K562 (cell line): Measurements from ENCODE around the gene PYDC1. TPM values are rescaled to one million over a fixed set of nuclear protein-coding genes. Genes with fewer than 3 reads are reported as not detected.

Experiments
- ATAC-seq: fragments of 200-7000 bp; cut with Tn5 transposase; 3 replicates; pipeline ENCODE4 v1.9.1; 2020; ENCODE audit warnings: moderate library complexity
- BruUV-seq: library from RNA; stranded (reverse); fragments of 400-500 nt; replicated peaks from 2 replicates; lab custom pipeline; 2021; lab: Mats Ljungman, UMichigan
- CTCF ChIA-PET: fragments of 300-600 bp; formaldehyde crosslinking; extraction: SDS; loops from one replicate; lab custom pipeline; 2021; ENCODE audit warnings: low intra/inter-chr PET ratio; lab: Yijun Ruan, JAX
- POLR2A ChIA-PET: fragments of 300-600, 350-650 bp; sonication (Branson Sonifier 250); formaldehyde crosslinking; extraction: SDS; loops from one replicate; lab custom pipeline; 2021; ENCODE audit warnings: antibody characterized with exemption, inconsistent platforms; lab: Yijun Ruan, JAX
- DNase-seq, 4 experiments: peaks; one replicate each; pipeline versions ENCODE4 v3.0.0 to v3.0.0-alpha.2; 2011 to 2018; ENCODE audit warnings: low spot score in 3 of 4, mixed read lengths in 3 of 4; ENCODE audit errors: extremely low read depth in 1 of 4
- FAIRE-seq: peaks from 2 replicates; lab custom pipeline; 2011; peaks lifted over from hg19 to GRCh38; lab: Jason Lieb, UNC
- H2AFZ ChIP-seq: 2 replicates; pipeline ENCODE4 v1.6.0; 2011; ENCODE audit warnings: low read depth, low read length, control low read depth, inconsistent platforms
- H3K27ac ChIP-seq: fragments of 200-600 bp; 3 replicates; pipeline ENCODE4 v1.8.0; 2011; ENCODE audit warnings: low read depth, mild to moderate bottlenecking, control low read depth, inconsistent platforms, low read length, moderate library complexity, mixed read lengths; ENCODE audit errors: extremely low read depth
- H3K27me3 ChIP-seq, 2 experiments: fragments of 300-600 bp in 1 of 2; 2 replicates in 1 of 2; 3 replicates in 1 of 2; pipeline versions ENCODE4 v1.6.0 to v1.8.0; 2011; ENCODE audit warnings: inconsistent platforms in 2 of 2, low read length in 2 of 2, mild to moderate bottlenecking in 1 of 2, mixed read lengths in 1 of 2, moderate library complexity in 1 of 2; ENCODE audit not compliant: control insufficient read depth in 2 of 2, insufficient read depth in 2 of 2
- H3K36me3 ChIP-seq: fragments of 300-600 bp; 3 replicates; pipeline ENCODE4 v1.8.0; 2011; ENCODE audit warnings: mild to moderate bottlenecking, low read length, inconsistent platforms; ENCODE audit not compliant: control insufficient read depth, insufficient read depth
- H3K4me1 ChIP-seq, 2 experiments: fragments of 200-600 bp in 1 of 2; replicated peaks in 1 of 2; 2 replicates in 1 of 2; 3 replicates in 1 of 2; pipeline versions ENCODE4 v1.5.1 to v1.8.0; 2011; ENCODE audit warnings: inconsistent platforms in 2 of 2, low read length in 2 of 2, mild to moderate bottlenecking in 1 of 2, mixed read lengths in 1 of 2, moderate library complexity in 1 of 2; ENCODE audit not compliant: control insufficient read depth in 2 of 2, insufficient read depth in 2 of 2
- H3K4me2 ChIP-seq: 2 replicates; pipeline ENCODE4 v1.6.1; 2011; ENCODE audit warnings: low read length, control low read depth, inconsistent platforms, mixed read lengths; ENCODE audit not compliant: insufficient read depth
- H3K4me3 ChIP-seq: fragments of 200-600 bp; sonication (generic), shearing (Covaris generic); 2 replicates; pipeline ENCODE4 v1.5.1; 2016; ENCODE audit warnings: control low read depth, inconsistent platforms
- H3K79me2 ChIP-seq: fragments of 200-600 bp; 3 replicates; pipeline ENCODE4 v1.8.0; 2011; ENCODE audit warnings: low read length, inconsistent platforms; ENCODE audit not compliant: control insufficient read depth, insufficient read depth
- H3K9ac ChIP-seq, 2 experiments: 2 replicates each; pipeline versions ENCODE4 v1.6.0 to v1.6.1; 2011; ENCODE audit warnings: low read depth in 2 of 2, low read length in 2 of 2, control low read depth in 1 of 2, inconsistent platforms in 1 of 2, mild to moderate bottlenecking in 1 of 2, mixed read lengths in 1 of 2; ENCODE audit not compliant: insufficient read depth in 1 of 2
- H3K9me1 ChIP-seq: one replicate; pipeline ENCODE4 v1.6.0; 2011; ENCODE audit warnings: inconsistent platforms, mild to moderate bottlenecking, low read length, moderate library complexity; ENCODE audit not compliant: control insufficient read depth, insufficient read depth
- H3K9me3 ChIP-seq: replicated peaks from 2 replicates; pipeline ENCODE4 v1.5.1; 2011; ENCODE audit warnings: low read depth, low read length, inconsistent platforms; ENCODE audit not compliant: control insufficient read depth, insufficient read depth
- H4K20me1 ChIP-seq: replicated peaks from 2 replicates; pipeline ENCODE4 v1.6.1; 2011; ENCODE audit warnings: low read length, inconsistent platforms, mixed read lengths; ENCODE audit not compliant: control insufficient read depth, insufficient read depth
- CCNT2 ChIP-seq: IDR thresholded peaks from 2 replicates; pipeline ENCODE4 v1.6.1; 2011; ENCODE audit warnings: borderline replicate concordance, low read depth, mild to moderate bottlenecking, moderate library complexity, mixed read lengths, low read length; ENCODE audit not compliant: insufficient read length; ENCODE audit errors: extremely low read depth
- CTCF ChIP-seq, 3 experiments: IDR thresholded peaks in 2 of 3; conservative IDR thresholded peaks in 1 of 3; 2 replicates each; pipeline ENCODE4 v1.5.1; 2011 to 2012; ENCODE audit warnings: low read length in 3 of 3, mild to moderate bottlenecking in 3 of 3, control low read depth in 2 of 3, improper control_type of control experiment in 1 of 3, inconsistent platforms in 1 of 3, low read depth in 1 of 3, mixed read lengths in 1 of 3, moderate library complexity in 1 of 3; ENCODE audit not compliant: insufficient read depth in 2 of 3
- NR2C1 ChIP-seq, 2 experiments: fragments of 450-650 bp; IDR thresholded peaks; 2 replicates each; pipeline ENCODE4 v1.6.1; 2017; ENCODE audit warnings: mild to moderate bottlenecking in 2 of 2, antibody characterized with exemption in 1 of 2, inconsistent platforms in 1 of 2, missing compliant biosample characterization in 1 of 2, missing genetic modification characterization in 1 of 2
- NR2C2 ChIP-seq, 2 experiments: fragments of 200-800 bp in 1 of 2; sonication (Bioruptor generic) in 1 of 2; sonication (generic) in 1 of 2; formaldehyde crosslinking in 1 of 2; IDR thresholded peaks; 2 replicates each; pipeline versions ENCODE4 v1.6.1 to v1.8.0; 2016 to 2022; ENCODE audit warnings: mild to moderate bottlenecking in 1 of 2, missing compliant biosample characterization in 1 of 2, missing genetic modification characterization in 1 of 2, missing genetic modification reagents in 1 of 2
- PHF21A ChIP-seq: fragments of 450-650 bp; IDR thresholded peaks from 2 replicates; pipeline ENCODE4 v1.6.1; 2017; ENCODE audit warnings: low read depth, borderline replicate concordance
- RCOR1 ChIP-seq, 2 experiments: IDR thresholded peaks; 2 replicates each; pipeline ENCODE4 v1.6.1; 2012; ENCODE audit warnings: low read depth in 2 of 2, low read length in 2 of 2, borderline replicate concordance in 1 of 2, improper control_type of control experiment in 1 of 2
- SIN3A ChIP-seq, 2 experiments: fragments of 150-350 bp in 1 of 2; IDR thresholded peaks; 2 replicates each; pipeline ENCODE4 v1.6.1; 2011 to 2016; ENCODE audit warnings: borderline replicate concordance in 2 of 2, low read depth in 2 of 2, low read length in 2 of 2, mild to moderate bottlenecking in 2 of 2, moderate library complexity in 2 of 2; ENCODE audit not compliant: control insufficient read depth in 1 of 2
- ZNF263 ChIP-seq: sonication (generic); formaldehyde crosslinking; IDR thresholded peaks from 2 replicates; pipeline ENCODE4 v1.8.0; 2022; ENCODE audit warnings: mild to moderate bottlenecking, missing genetic modification reagents, borderline replicate concordance
- ZNF354B ChIP-seq: fragments of 250-450 bp; sonication (Bioruptor Pico); IDR thresholded peaks from 2 replicates; pipeline ENCODE4 v1.4.0; 2020
- WGBS: fragments of 100-300 bp; shearing (Covaris generic); methylation state at CpG from one replicate; pipeline ENCODE4 v1.1.6; 2016; ENCODE audit warnings: low coverage, mixed read lengths; ENCODE audit not compliant: insufficient coverage; ENCODE audit errors: missing lambda C conversion rate; 5-methylcytosine and 5-hydroxymethylcytosine counted together
- in situ Hi-C: fragments of 300-500 bp; cut with MboI; formaldehyde crosslinking; loops from 4 replicates; pipeline ENCODE4 v1.15.0; 2018; ENCODE audit warnings: inconsistent platforms, mixed read lengths
- intact Hi-C: fragments of 100-400 bp; cut with micrococcal nuclease; formaldehyde crosslinking; loops from 2 replicates; pipeline ENCODE4 v1.14.2; 2022
- polyA plus RNA-seq, 8 experiments: library from polyadenylated mRNA; depleted of rRNA in 4 of 8; stranded (reverse) in 5 of 8; unstranded in 3 of 8; fragments of >200 nt; fragmentation: Nextera tagmentation in 2 of 8; fragmentation: Illumina TruSeq in 1 of 8; extraction: Ambion mirVana in 2 of 8; extraction: Trizol in 1 of 8; gene quantifications; 2 replicates each; pipeline versions ENCODE4 v1.2.1 to v1.2.3, GENCODE V29; 2011 to 2014; ENCODE audit warnings: inconsistent platforms in 1 of 8, missing spikeins in 1 of 8
- total RNA-seq, 7 experiments: library from RNA; depleted of rRNA in 6 of 7; stranded (reverse); fragments of >200 nt in 6 of 7; fragmentation: Illumina TruSeq in 2 of 7; extraction: Trizol in 2 of 7; gene quantifications; 2 replicates each; pipeline versions ENCODE4 v1.2.1 to v1.2.3, GENCODE V29; 2011 to 2021; ENCODE audit warnings: low replicate concordance in 1 of 7

The PYDC1 gene
- total and polyA plus RNA-seq, 9 of the 15 experiments (the other 6 are each of a cell fraction or from before 2014, with no cell fraction given), result not detected

GRCh38 chr16:31200821-31201568 is 15.9 kb downstream of the PYDC1 start:
- in situ Hi-C loops (loop anchor here (5.0 kb wide), 1 partner anchor 91 kb away; no protein-coding TSS in a partner anchor), intact Hi-C loops (loop anchor here (2.0 to 10.0 kb wide), 4 partner anchors 52 to 664 kb away; no protein-coding TSS in a partner anchor)
- POLR2A ChIA-PET, result interaction anchor here (0.9 to 6.2 kb wide), 11 partner anchors 8 to 192 kb away, joined by 3 to 33 read pairs (median 8); partner anchors contain the start of genes FUS, ITGAD, PYDC1 and TRIM72
- Histone ChIP-seq H2AFZ (no peak overlapping the region), H3K36me3 (peaks cover 11% of the 10 kb centered on the region; the same call in 2 of the 3 replicates), H3K4me2 (peak overlapping the region; percentile 77), H4K20me1 (peaks cover 19% of the 10 kb centered on the region), H3K4me3 (no peak overlapping the region), H3K27ac (no peak overlapping the region), H3K27me3 (no peaks in the 10 kb centered on the region; a peak in 1 of 5 replicates), H3K4me1 (peaks cover 14 to 29% of the 10 kb centered on the region in 2 experiments), H3K79me2 (no peaks in the 10 kb centered on the region), H3K9me3 (no peaks in the 10 kb centered on the region), H3K9me1 (no peaks in the 10 kb centered on the region), H3K9ac (peak overlapping the region in 1 of 2 experiments; percentile 91; a peak in 2 of 4 replicates)
- peak; percentile 80 for FAIRE-seq
- CTCF ChIA-PET, result interaction anchor here (1.0 kb wide), 1 partner anchor 98 kb away, joined by 3 read pairs; no protein-coding TSS in a partner anchor
- DNase-seq, result peak in 2 of 4 experiments; percentile 61 to 64
- BruUV-seq, result no TSS peak
- ATAC-seq, result peak; percentile 54
- 45% methylated on average over 8 of the region's 8 CpGs for WGBS
- TF ChIP-seq ZNF263 (peak; percentile 94), SIN3A (IDR thresholded peaks at IDR 0.05; ENCODE audit: borderline replicate concordance in 2 of 2, control insufficient read depth in 1 of 2, low read depth in 2 of 2, low read length in 2 of 2) (no peak), NR2C2 (CRISPR knock-in tag; IDR thresholded peaks at IDR 0.05) (no peak), NR2C2 (tag; IDR thresholded peaks at IDR 0.05) (peak; percentile 89), NR2C1 (IDR thresholded peaks at IDR 0.05) (peak; percentile 85), NR2C1 (tag; IDR thresholded peaks at IDR 0.05) (peak; percentile 92), RCOR1 (IDR thresholded peaks at IDR 0.05; ENCODE audit: borderline replicate concordance in 1 of 2, low read depth in 2 of 2, low read length in 2 of 2) (peak in 1 of 2 experiments; percentile 27; a peak in 1 of 4 replicates), ZNF354B (CRISPR knock-in tag) (no peak), CTCF (IDR thresholded peaks at IDR 0.05 in 2 of 3, conservative IDR thresholded peaks at IDR 0.05 in 1 of 3; ENCODE audit: insufficient read depth in 2 of 3, low read depth in 1 of 3, low read length in 3 of 3) (peak; percentile 30 to 55 (median 44); a peak in 3 of 6 replicates), CCNT2 (no peak), PHF21A (no peak)
